GM18526 (cell line): ENCODE results near the gene CENPH.

Experiments
- POLR2A ChIP-seq: IDR thresholded peaks from 3 replicates; pipeline ENCODE4 v1.6.1; 2011; ENCODE audit not compliant: insufficient read length; ENCODE audit errors: extremely low read depth

Gene CENPH

DNA sequence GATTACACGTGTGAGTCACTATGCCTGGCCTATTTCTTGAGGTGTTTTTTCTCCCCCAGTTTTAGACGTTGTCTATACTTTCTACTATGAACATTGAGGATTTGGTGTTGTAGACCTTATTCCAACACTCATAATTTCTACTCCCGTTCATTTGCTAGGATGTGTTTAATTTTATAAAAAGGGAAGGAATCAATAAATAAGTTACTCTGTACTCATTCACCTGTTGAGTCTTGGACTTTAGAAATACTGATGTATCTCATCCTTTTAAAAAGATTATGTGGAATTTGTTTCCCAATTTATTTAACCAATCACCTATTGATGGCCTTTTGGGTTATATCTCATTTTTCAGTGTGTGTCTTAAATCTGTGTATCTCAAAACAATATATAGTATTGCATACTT, 48.5 kb downstream of the CENPH start:
- no peak for TF ChIP-seq POLR2A

- no peak for TF ChIP-seq POLR2A
These were observed 49.4 kb downstream of the CENPH start for GRCh38 chr5:69238760-69239251.

GRCh38 chr5:69242215-69242927, 53.0 kb downstream of the CENPH start:
- TF ChIP-seq POLR2A, result no peak

GRCh38 chr5:69245031-69245430, 55.6 kb downstream of the CENPH start:
- TF ChIP-seq POLR2A, result no peak

GRCh38 chr5:69248019-69248418, 58.6 kb downstream of the CENPH start:
- TF ChIP-seq POLR2A, result no peak

- no peak for TF ChIP-seq POLR2A
These were observed 61.2 kb downstream of the CENPH start for GRCh38 chr5:69250593-69250992.

DNA sequence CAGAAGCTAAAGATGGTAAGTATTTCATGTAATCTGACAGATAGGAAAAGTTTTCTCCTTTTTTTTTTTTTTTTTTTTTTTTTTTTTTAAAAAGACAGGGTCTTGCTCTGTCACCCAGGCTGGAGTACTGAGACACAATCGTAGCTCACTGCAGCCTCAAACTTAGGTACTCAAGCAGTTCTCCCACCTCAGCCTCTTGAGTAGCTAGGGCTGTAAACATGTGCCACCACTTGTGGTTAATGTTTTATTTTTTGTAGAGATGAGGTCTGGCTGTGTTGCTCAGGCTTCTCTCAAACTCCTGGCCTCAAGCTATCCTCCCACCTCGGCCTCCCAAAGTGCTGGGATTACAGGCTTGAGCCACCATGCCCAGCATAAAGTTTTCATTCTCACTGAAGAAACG, 63.1 kb downstream of the CENPH start:
- no peak for TF ChIP-seq POLR2A

DNA sequence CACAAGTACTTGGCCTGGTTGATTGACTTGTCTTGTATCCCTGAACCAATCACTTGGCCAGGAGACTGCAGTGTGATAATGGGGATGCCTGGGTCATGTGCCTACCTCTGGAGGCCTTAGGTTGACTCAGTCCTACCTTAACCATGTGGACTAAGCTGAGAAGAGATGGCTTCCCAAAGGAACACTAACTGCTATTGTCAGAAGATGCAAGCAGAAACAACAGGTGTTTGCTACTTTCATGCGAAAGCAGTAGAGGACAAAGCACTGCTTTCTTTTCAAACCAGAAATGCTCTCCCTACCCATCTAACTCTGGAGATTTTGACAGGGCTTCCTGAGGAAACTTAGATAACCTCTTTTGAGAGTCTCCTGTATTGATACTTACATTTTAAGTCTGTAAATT, 68.2 kb downstream of the CENPH start:
- TF ChIP-seq POLR2A, result no peak
